NCI-H2227 (cell line): ENCODE measurements around the gene MAMDC4.

ENCODE experiments used
- DNase-seq: peaks from one replicate; lab custom pipeline; 2025; ENCODE audit not compliant: unreplicated experiment; lab: John Stamatoyannopoulos, UW

The MAMDC4 gene

GRCh38 chr9:136849038-136849959 is 2.8 kb upstream of the MAMDC4 start, which contains the start of gene PHPT1:
Gene PHPT1 (plus strand): TSS chr9:136849409. CDS start chr9:136849431, 22 bp downstream.
- peak; percentile 98 for DNase-seq

- no peak for DNase-seq
These were observed 1.9 kb upstream of the MAMDC4 start for GRCh38 chr9:136849960-136850865.

- DNase-seq: peak; percentile 25
These were observed 1.0 kb upstream of the MAMDC4 start for GRCh38 chr9:136850866-136851775.

GRCh38 chr9:136852664-136853595 is 784 bp downstream of the MAMDC4 start:
- no peak for DNase-seq

- DNase-seq: no peak
These were observed 1.5 kb downstream of the MAMDC4 start for GRCh38 chr9:136853596-136854112.

- DNase-seq: no peak
These were observed 2.1 kb downstream of the MAMDC4 start for GRCh38 chr9:136854113-136854841.

- DNase-seq: no peak
These were observed 2.8 kb downstream of the MAMDC4 start for GRCh38 chr9:136854842-136855460.

GRCh38 chr9:136855461-136856078 is 3.4 kb downstream of the MAMDC4 start:
- no peak for DNase-seq

- DNase-seq: no peak
These were observed 3.9 kb downstream of the MAMDC4 start for GRCh38 chr9:136856079-136856476.

GRCh38 chr9:136856541-136857141 is 4.5 kb downstream of the MAMDC4 start:
- DNase-seq: no peak

- DNase-seq: no peak
These were observed 5.0 kb downstream of the MAMDC4 start for GRCh38 chr9:136857166-136857565.

GRCh38 chr9:136857581-136858412 is 5.7 kb downstream of the MAMDC4 start:
- DNase-seq: no peak

GRCh38 chr9:136858452-136858843 is 6.3 kb downstream of the MAMDC4 start:
- DNase-seq: no peak

GRCh38 chr9:136858844-136859757 is 7.0 kb downstream of the MAMDC4 start:
- no peak for DNase-seq

GRCh38 chr9:136860529-136860928 is 8.4 kb downstream of the MAMDC4 start:
- DNase-seq: no peak
